ENCODE results near the gene NEURL3.

- TF ChIP-seq POLR2AphosphoS5 (IDR thresholded peaks at IDR 0.05; ENCODE audit: low read depth, low read length) (no peak; the same call in none of the 2 replicates), POLR2A (IDR thresholded peaks at IDR 0.05; ENCODE audit: low read depth, low read length) (peak; percentile 16; the same call in 1 of the 2 replicates)
Measured at GRCh38 chr2:96549967-96550786, 45.0 kb upstream of the NEURL3 start.

Data from GM12892 (cell line).